ENCODE measurements around the gene IGHMBP2. TPM values are rescaled to one million over a fixed set of nuclear protein-coding genes. Genes with fewer than 3 reads are reported as not detected.
A peak's percentile ranks its signal among the peaks of the same experiment; 100 is the strongest.

IGHMBP2 gene
- total RNA-seq (2022): 49.1 and 55.5 TPM in 2 replicates
- percentile 75 among the genes with signal in this experiment for Bru-seq, nascent RNA
- BruChase-seq, experiment 1, labeled RNA remaining after a 2-hour chase: percentile 82 among the genes with signal in this experiment
- percentile 76 among the genes with signal in this experiment for BruChase-seq, experiment 2, labeled RNA remaining after a 6-hour chase
- long read RNA-seq, transcript IGHMBP2-201 (15 exons, 3,961 nt): major isoform, 25 of 60 reads
- long read RNA-seq, partial matches to known transcripts: 22 of 60 reads
- long read RNA-seq, other reads (novel, unspliced or antisense): 12 of 60 reads

DNA sequence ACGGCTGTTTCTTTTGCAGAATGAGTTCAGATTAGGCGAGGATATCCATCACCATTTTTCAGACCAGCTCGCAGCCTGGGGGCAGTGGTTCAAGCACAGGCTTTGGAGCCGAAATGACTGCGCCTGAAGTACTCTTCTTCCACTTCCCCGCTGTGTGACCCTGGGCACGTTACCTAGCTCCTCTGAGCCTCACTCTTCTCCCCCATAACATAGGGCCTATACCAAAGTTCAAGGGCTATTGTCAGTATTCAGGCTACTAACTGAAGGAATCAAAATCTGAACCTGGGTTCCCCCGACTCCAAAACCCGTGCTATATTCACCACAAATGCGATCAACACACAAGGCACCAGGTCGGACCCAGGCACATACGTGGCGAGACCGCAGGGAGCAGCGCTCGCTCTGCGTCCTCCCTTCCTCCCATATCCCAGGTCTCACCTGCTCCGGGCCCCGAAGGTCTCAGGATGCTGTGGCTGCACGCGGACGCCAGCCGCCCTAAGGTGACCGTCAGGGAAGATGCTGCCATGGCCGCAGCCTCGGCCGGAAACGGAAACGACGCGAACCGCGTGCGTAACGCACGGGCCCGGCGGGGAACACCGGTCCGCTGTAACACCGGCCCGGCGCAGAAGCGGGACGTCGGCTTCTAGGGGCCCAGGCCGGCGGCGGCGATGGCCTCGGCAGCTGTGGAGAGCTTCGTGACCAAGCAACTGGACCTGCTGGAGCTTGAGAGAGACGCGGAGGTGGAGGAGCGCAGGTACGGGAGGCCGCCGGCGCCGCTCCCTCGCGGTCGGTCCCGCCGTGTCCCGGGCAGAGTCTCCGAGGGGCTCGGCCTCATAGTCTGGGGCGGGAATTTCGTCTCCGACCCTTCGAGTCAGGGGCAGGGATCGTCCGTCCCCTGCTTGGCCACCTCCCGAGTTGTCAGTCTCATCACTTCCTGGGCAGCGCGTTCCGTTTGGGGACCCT, at the start of gene IGHMBP2, which contains the start of gene MRPL21:
Gene IGHMBP2, plus strand, starts transcription at position 604 of the 960 bp plus-strand sequence. Its CDS starts 62 bp downstream, at position 666.
Gene MRPL21, minus strand, starts transcription at position 545 of the 960 bp plus-strand sequence. Its CDS starts 22 bp downstream, at position 523.
- Mint-ChIP-seq H3K4me3 (ENCODE audit: unreplicated experiment) (peak within 1 kb of the TSS; percentile 99), H3K36me3 (ENCODE audit: insufficient read depth, unreplicated experiment) (peaks cover 47% of the 10 kb centered on the region), H3K4me1 (ENCODE audit: low read depth, unreplicated experiment) (peaks cover 30% of the 10 kb centered on the region), H3K27me3 (ENCODE audit: insufficient read depth, unreplicated experiment) (no peaks in the 10 kb centered on the region), H3K9me3 (ENCODE audit: unreplicated experiment) (no peaks in the 10 kb centered on the region), H3K27ac (ENCODE audit: unreplicated experiment) (peak within 1 kb of the TSS; percentile 97)
- DNase-seq: peak; percentile 90 to 96
- ChIA-PET CTCF (interaction anchor here (0.6 to 0.9 kb wide), 3 partner anchors 34 to 145 kb away, joined by 3 to 8 read pairs (median 3); partner anchors contain the start of gene TPCN2), POLR2A (interaction anchor here (0.9 to 1.2 kb wide), 2 partner anchors 140 to 145 kb away, joined by 3 read pairs; partner anchors contain the start of gene TPCN2)
- Histone ChIP-seq H3K36me3 (ENCODE audit: control insufficient read depth, insufficient read depth, low read length) (peaks cover 5% of the 10 kb centered on the region; the same call in 1 of the 2 replicates), H3K4me1 (peaks cover 20% of the 10 kb centered on the region), H3K4me3 (ENCODE audit: low read depth, low read length) (peak within 1 kb of the TSS; percentile 84), H3K9me3 (no peaks in the 10 kb centered on the region), H3K27me3 (replicated peaks; ENCODE audit: control insufficient read depth, insufficient read depth, low read length) (no peaks in the 10 kb centered on the region)
- BruUV-seq (replicated peaks): no TSS peak
- TF ChIP-seq, protein P1, sequence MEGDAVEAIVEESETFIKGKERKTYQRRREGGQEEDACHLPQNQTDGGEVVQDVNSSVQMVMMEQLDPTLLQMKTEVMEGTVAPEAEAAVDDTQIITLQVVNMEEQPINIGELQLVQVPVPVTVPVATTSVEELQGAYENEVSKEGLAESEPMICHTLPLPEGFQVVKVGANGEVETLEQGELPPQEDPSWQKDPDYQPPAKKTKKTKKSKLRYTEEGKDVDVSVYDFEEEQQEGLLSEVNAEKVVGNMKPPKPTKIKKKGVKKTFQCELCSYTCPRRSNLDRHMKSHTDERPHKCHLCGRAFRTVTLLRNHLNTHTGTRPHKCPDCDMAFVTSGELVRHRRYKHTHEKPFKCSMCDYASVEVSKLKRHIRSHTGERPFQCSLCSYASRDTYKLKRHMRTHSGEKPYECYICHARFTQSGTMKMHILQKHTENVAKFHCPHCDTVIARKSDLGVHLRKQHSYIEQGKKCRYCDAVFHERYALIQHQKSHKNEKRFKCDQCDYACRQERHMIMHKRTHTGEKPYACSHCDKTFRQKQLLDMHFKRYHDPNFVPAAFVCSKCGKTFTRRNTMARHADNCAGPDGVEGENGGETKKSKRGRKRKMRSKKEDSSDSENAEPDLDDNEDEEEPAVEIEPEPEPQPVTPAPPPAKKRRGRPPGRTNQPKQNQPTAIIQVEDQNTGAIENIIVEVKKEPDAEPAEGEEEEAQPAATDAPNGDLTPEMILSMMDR (IDR thresholded peaks at IDR 0.05; ENCODE audit: insufficient read depth in 1 of 2, low read depth in 1 of 2, low read length in 1 of 2, severe bottlenecking in 1 of 2, unreplicated experiment in 1 of 2): no peak
- intact Hi-C loops (cut with micrococcal nuclease; ENCODE audit: unreplicated experiment): no loop called here

DNA sequence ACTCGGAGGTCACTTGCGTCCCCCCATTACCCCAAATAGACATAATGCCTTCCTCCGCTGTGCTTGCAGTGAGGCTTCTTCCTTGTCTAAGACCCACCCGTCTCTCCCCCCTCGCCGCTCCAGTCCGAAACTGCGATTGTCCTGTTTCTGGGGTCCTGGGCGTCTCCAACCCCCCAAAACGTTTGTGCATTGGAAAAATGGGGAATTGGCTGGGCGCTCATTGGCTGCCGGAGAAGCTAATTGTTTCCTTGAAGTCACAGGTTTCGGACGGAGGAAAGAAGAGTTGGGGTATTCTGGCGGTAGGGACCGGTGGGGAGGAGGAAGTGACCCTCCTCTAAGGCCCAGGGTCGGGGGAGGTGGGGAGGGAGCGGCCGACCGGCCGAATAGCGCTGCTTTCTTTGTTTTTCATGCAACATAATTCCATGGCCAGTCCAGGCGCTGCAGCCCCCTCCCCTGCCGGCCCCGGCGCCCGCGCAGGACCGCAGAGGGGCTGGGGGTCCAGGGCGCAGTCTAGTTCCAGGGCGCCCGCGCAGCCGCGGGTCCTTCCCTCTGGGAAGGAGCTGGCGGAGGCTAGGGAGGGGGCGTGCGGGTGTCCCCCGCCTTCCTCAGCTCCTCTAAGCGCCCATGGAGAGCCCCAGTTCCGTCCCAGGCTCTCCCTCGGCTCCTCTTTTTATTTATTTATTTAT, 49.3 kb upstream of the IGHMBP2 start:
- H3K4me3 Mint-ChIP-seq (ENCODE audit: unreplicated experiment): no peak overlapping the region
- H3K27ac Mint-ChIP-seq (ENCODE audit: unreplicated experiment): no peak overlapping the region
- H3K4me1 Mint-ChIP-seq (ENCODE audit: low read depth, unreplicated experiment): peaks cover 13% of the 10 kb centered on the region
- H3K36me3 Mint-ChIP-seq (ENCODE audit: insufficient read depth, unreplicated experiment): peaks cover 6% of the 10 kb centered on the region
- no peaks in the 10 kb centered on the region for H3K9me3 Mint-ChIP-seq (ENCODE audit: unreplicated experiment)
- H3K27me3 Mint-ChIP-seq (ENCODE audit: insufficient read depth, unreplicated experiment): no peaks in the 10 kb centered on the region
- CTCF ChIA-PET: no interaction called here
- DNase-seq: no peak
- intact Hi-C loops (cut with micrococcal nuclease; ENCODE audit: unreplicated experiment): no loop called here
- BruUV-seq (replicated peaks): no TSS peak
- H3K27me3 ChIP-seq (replicated peaks; ENCODE audit: control insufficient read depth, insufficient read depth, low read length): no peaks in the 10 kb centered on the region
- no peak overlapping the region for H3K4me3 ChIP-seq (ENCODE audit: low read depth, low read length)
- TF ChIP-seq, protein P1 (IDR thresholded peaks at IDR 0.05; ENCODE audit: insufficient read depth in 1 of 2, low read depth in 1 of 2, low read length in 1 of 2, severe bottlenecking in 1 of 2, unreplicated experiment in 1 of 2): no peak
- POLR2A ChIA-PET: no interaction called here
- H3K36me3 ChIP-seq (ENCODE audit: control insufficient read depth, insufficient read depth, low read length): no peaks in the 10 kb centered on the region
- no peaks in the 10 kb centered on the region for H3K9me3 ChIP-seq
- H3K4me1 ChIP-seq: peaks cover 20% of the 10 kb centered on the region

Data from Caco-2 (cell line).